Caco-2 (cell line): ENCODE data around the gene NDFIP1. TPM values are rescaled to one million over a fixed set of nuclear protein-coding genes. Genes with fewer than 3 reads are reported as not detected.

Source experiments
- BruUV-seq: library from RNA; stranded (reverse); fragments of 400-500 nt; replicated peaks from 2 replicates; lab custom pipeline; 2021; lab: Mats Ljungman, UMichigan
- CTCF ChIA-PET: fragments of 300-600 bp; sonication (Branson Sonifier 250); formaldehyde crosslinking; loops from one replicate; lab custom pipeline; 2022; ENCODE audit warnings: antibody characterized with exemption; lab: Charles Lee
- POLR2A ChIA-PET: fragments of 300-600 bp; sonication (Branson Sonifier 250); formaldehyde crosslinking; loops from one replicate; lab custom pipeline; 2022; ENCODE audit warnings: antibody characterized with exemption; lab: Charles Lee
- DNase-seq, 2 experiments: peaks; one replicate each; pipeline versions ENCODE4 v3.0.0 to v3.0.0-alpha.2; 2020 to 2022
- H3K27me3 ChIP-seq: replicated peaks from 2 replicates; pipeline ENCODE4 v1.6.0; 2011; ENCODE audit warnings: low read length; ENCODE audit not compliant: control insufficient read depth, insufficient read depth
- H3K36me3 ChIP-seq: 2 replicates; pipeline ENCODE4 v1.5.1; 2011; ENCODE audit warnings: low read length; ENCODE audit not compliant: control insufficient read depth, insufficient read depth
- H3K4me1 ChIP-seq: fragments of 250-450 bp; sonication (Bioruptor Pico); 2 replicates; pipeline ENCODE4 v1.5.1; 2020; ENCODE audit warnings: mild to moderate bottlenecking
- H3K4me3 ChIP-seq: 2 replicates; pipeline ENCODE4 v1.5.1; 2011; ENCODE audit warnings: low read depth, mild to moderate bottlenecking, control low read depth, low read length
- H3K9me3 ChIP-seq: fragments of 250-450 bp; sonication (Bioruptor Pico); 2 replicates; pipeline ENCODE4 v1.5.1; 2020; ENCODE audit warnings: mild to moderate bottlenecking, moderate library complexity
- H3K27ac Mint-ChIP-seq: one replicate; pipeline ENCODE4 v1.8.0; 2022; ENCODE audit warnings: mixed read lengths; ENCODE audit not compliant: unreplicated experiment
- H3K27me3 Mint-ChIP-seq: one replicate; pipeline ENCODE4 v1.8.0; 2022; ENCODE audit warnings: mixed read lengths; ENCODE audit not compliant: insufficient read depth, unreplicated experiment
- H3K36me3 Mint-ChIP-seq: one replicate; pipeline ENCODE4 v1.8.0; 2022; ENCODE audit warnings: mild to moderate bottlenecking, mixed read lengths; ENCODE audit not compliant: insufficient read depth, unreplicated experiment
- H3K4me1 Mint-ChIP-seq: one replicate; pipeline ENCODE4 v1.8.0; 2022; ENCODE audit warnings: low read depth, mixed read lengths; ENCODE audit not compliant: unreplicated experiment
- H3K4me3 Mint-ChIP-seq: one replicate; pipeline ENCODE4 v1.8.0; 2022; ENCODE audit warnings: mild to moderate bottlenecking, moderate library complexity, mixed read lengths; ENCODE audit not compliant: unreplicated experiment
- H3K9me3 Mint-ChIP-seq: one replicate; pipeline ENCODE4 v1.8.0; 2022; ENCODE audit warnings: mixed read lengths; ENCODE audit not compliant: unreplicated experiment
- CTCF ChIP-seq, 2 experiments: fragments of 200-600 bp in 1 of 2; IDR thresholded peaks; 1 replicate in 1 of 2; 2 replicates in 1 of 2; pipeline versions ENCODE4 v1.5.1 to v1.8.0; 2011 to 2022; ENCODE audit warnings: antibody characterized with exemption in 1 of 2, control low read depth in 1 of 2, inconsistent platforms in 1 of 2, low read depth in 1 of 2, low read length in 1 of 2, mild to moderate bottlenecking in 1 of 2, moderate library complexity in 1 of 2; ENCODE audit not compliant: insufficient read depth in 1 of 2, severe bottlenecking in 1 of 2, unreplicated experiment in 1 of 2
- intact Hi-C: fragments of 100-400 bp; cut with micrococcal nuclease; formaldehyde crosslinking; loops from one replicate; pipeline ENCODE4 v1.10.0; 2022; ENCODE audit not compliant: unreplicated experiment
- total RNA-seq: library from RNA; stranded (reverse); gene quantifications from 2 replicates; pipeline ENCODE4 v1.2.3, GENCODE V29; 2022

Gene NDFIP1
- total RNA-seq, 1 experiment from 2014 or later, result 51.6 TPM

DNA sequence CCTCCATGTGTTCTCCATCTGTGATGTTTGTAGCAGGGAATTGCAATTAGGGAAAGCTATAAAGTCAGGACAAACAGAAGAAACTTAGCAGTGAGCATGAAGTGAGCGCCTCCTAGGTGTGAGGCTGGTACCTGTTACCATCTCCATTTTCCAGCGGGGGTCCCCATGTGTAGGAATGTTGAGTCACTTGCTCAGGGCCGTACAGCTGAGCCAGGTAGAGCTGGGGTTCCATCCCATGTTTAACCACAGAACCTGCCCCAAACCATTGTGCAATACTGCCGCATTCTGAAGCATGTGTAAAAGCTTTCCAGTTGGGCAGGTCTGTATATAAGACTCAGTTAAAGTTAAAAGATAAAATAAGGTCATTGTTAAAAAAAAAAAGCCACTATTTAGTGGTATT is 62.7 kb downstream of the NDFIP1 start:
- no peak for DNase-seq
- Mint-ChIP-seq H3K4me3 (no peak overlapping the region), H3K4me1 (peaks cover 42% of the 10 kb centered on the region), H3K27me3 (no peaks in the 10 kb centered on the region), H3K9me3 (no peaks in the 10 kb centered on the region), H3K36me3 (no peaks in the 10 kb centered on the region), H3K27ac (no peak overlapping the region)
- no peak for TF ChIP-seq CTCF (IDR thresholded peaks at IDR 0.05; ENCODE audit: insufficient read depth in 1 of 2, low read depth in 1 of 2, low read length in 1 of 2, severe bottlenecking in 1 of 2, unreplicated experiment in 1 of 2)
- H3K36me3 ChIP-seq, result no peaks in the 10 kb centered on the region
- BruUV-seq, result no TSS peak
- no peaks in the 10 kb centered on the region for H3K9me3 ChIP-seq
- H3K4me3 ChIP-seq, result no peak overlapping the region
- H3K27me3 ChIP-seq, result no peaks in the 10 kb centered on the region
- intact Hi-C loops, result no loop called here
- CTCF ChIA-PET, result no interaction called here
- H3K4me1 ChIP-seq, result peaks cover 29% of the 10 kb centered on the region
- POLR2A ChIA-PET, result no interaction called here

DNA sequence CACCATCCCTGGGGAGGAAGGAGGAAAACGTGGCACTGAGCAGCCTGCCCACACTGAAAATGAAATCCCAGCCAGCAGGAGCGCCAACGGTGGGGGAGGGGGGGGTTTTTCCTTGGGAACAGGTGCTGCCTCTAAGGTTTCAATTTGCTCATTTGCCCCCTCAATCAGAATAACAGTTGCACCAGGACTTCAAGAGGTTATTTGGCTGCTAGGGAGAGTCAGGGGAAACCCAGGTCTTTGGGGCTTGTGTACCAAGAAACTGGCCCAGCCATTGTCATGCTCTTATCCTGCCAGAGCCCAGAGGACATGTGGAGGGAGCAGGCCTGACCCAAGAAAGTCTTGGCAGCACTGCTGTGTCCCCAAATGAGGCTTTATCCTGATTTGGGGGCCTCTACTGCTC is 66.5 kb downstream of the NDFIP1 start:
- ChIA-PET CTCF (interaction anchor here (0.6 kb wide), 1 partner anchor 148 kb away, joined by 5 read pairs; no protein-coding TSS in a partner anchor), POLR2A (no interaction called here)
- TF ChIP-seq CTCF (IDR thresholded peaks at IDR 0.05; ENCODE audit: insufficient read depth in 1 of 2, low read depth in 1 of 2, low read length in 1 of 2, severe bottlenecking in 1 of 2, unreplicated experiment in 1 of 2), result no peak
- Histone ChIP-seq H3K4me3 (no peak overlapping the region), H3K4me1 (peaks cover 6% of the 10 kb centered on the region), H3K36me3 (no peaks in the 10 kb centered on the region), H3K9me3 (no peaks in the 10 kb centered on the region), H3K27me3 (no peaks in the 10 kb centered on the region)
- DNase-seq, result no peak
- H3K4me1 Mint-ChIP-seq, result peaks cover 17% of the 10 kb centered on the region
- H3K27me3 Mint-ChIP-seq, result no peaks in the 10 kb centered on the region
- H3K9me3 Mint-ChIP-seq, result no peaks in the 10 kb centered on the region
- H3K27ac Mint-ChIP-seq, result no peak overlapping the region
- H3K36me3 Mint-ChIP-seq, result no peaks in the 10 kb centered on the region
- BruUV-seq, result no TSS peak
- no peak overlapping the region for H3K4me3 Mint-ChIP-seq
- intact Hi-C loops, result no loop called here

GRCh38 chr5:142175461-142176142 is 67.0 kb downstream of the NDFIP1 start:
- H3K36me3 ChIP-seq, result no peaks in the 10 kb centered on the region
- ChIA-PET CTCF (no interaction called here), POLR2A (no interaction called here)
- no peak for DNase-seq
- no peaks in the 10 kb centered on the region for H3K9me3 ChIP-seq
- H3K4me3 ChIP-seq, result no peak overlapping the region
- intact Hi-C loops, result no loop called here
- no peak for TF ChIP-seq CTCF (IDR thresholded peaks at IDR 0.05; ENCODE audit: insufficient read depth in 1 of 2, low read depth in 1 of 2, low read length in 1 of 2, severe bottlenecking in 1 of 2, unreplicated experiment in 1 of 2)
- no peaks in the 10 kb centered on the region for H3K36me3 Mint-ChIP-seq
- H3K27me3 Mint-ChIP-seq, result no peaks in the 10 kb centered on the region
- H3K27ac Mint-ChIP-seq, result no peak overlapping the region
- no peaks in the 10 kb centered on the region for H3K27me3 ChIP-seq
- BruUV-seq, result no TSS peak
- H3K4me1 Mint-ChIP-seq, result peaks cover 13% of the 10 kb centered on the region
- no peaks in the 10 kb centered on the region for H3K9me3 Mint-ChIP-seq
- H3K4me3 Mint-ChIP-seq, result no peak overlapping the region
- peaks cover 4% of the 10 kb centered on the region for H3K4me1 ChIP-seq
